GM20000 (cell line): ENCODE measurements around the gene ZNF284.
"Not testable (repeated sequence)": the region's sequence is repeated elsewhere in the genome, so short reads cannot be mapped to it uniquely, and the experiment has no call there.

Experiments used
- DNase-seq: peaks from one replicate; pipeline ENCODE4 v3.0.0; 2012; ENCODE audit warnings: low spot score
- CTCF ChIP-seq: IDR thresholded peaks from 2 replicates; pipeline ENCODE4 v1.5.1; 2012; ENCODE audit warnings: mild to moderate bottlenecking, control low read depth; ENCODE audit errors: extremely low read depth, missing control alignments

ZNF284 gene

GRCh38 chr19:44111910-44112463, 40.0 kb downstream of the ZNF284 start:
- no peak for DNase-seq

GRCh38 chr19:44112802-44113137, 40.8 kb downstream of the ZNF284 start:
- DNase-seq = peak; percentile 4
- no peak for TF ChIP-seq CTCF

More at GRCh38 chr19:44111910-44112463, 40.0 kb downstream of the ZNF284 start:
- no peak for TF ChIP-seq CTCF

- TF ChIP-seq CTCF = no peak
- DNase-seq = peak; percentile 85
These were observed 41.3 kb downstream of the ZNF284 start, which contains the start of gene ZNF225 for GRCh38 chr19:44113138-44113783. ZNF225 (plus strand) TSS chr19:44113399; CDS start chr19:44115828, 2,429 bp downstream.

GRCh38 chr19:44113784-44114390, 41.9 kb downstream of the ZNF284 start:
- no peak for TF ChIP-seq CTCF
- no peak for DNase-seq

- DNase-seq = not testable (repeated sequence)
These were observed 49.2 kb downstream of the ZNF284 start for GRCh38 chr19:44121162-44121561.

GRCh38 chr19:44131955-44132354, 60.0 kb downstream of the ZNF284 start:
- no peak for TF ChIP-seq CTCF

More at GRCh38 chr19:44131955-44132354, 60.0 kb downstream of the ZNF284 start:
- no peak for DNase-seq
